OCI-LY1 (cell line): ENCODE results near the gene PAFAH1B1.
"Not testable (repeated sequence)": the region's sequence is repeated elsewhere in the genome, so short reads cannot be mapped to it uniquely, and the experiment has no call there.

Source experiments
- CTCF ChIP-seq: fragments of 200-600 bp; sonication (generic), shearing (Covaris generic); IDR thresholded peaks from 2 replicates; pipeline ENCODE4 v1.5.1; 2017; ENCODE audit warnings: mild to moderate bottlenecking, antibody characterized with exemption, low read length, moderate library complexity, mixed read lengths
- EZH2 ChIP-seq: fragments of 200-600 bp; sonication (generic), shearing (Covaris generic); IDR thresholded peaks from 2 replicates; pipeline ENCODE4 v1.8.0; 2017; ENCODE audit warnings: borderline replicate concordance, mixed run types, mild to moderate bottlenecking, antibody characterized with exemption, low read length, moderate library complexity, mixed read lengths

GRCh38 chr17:2652911-2653310 lies 59.5 kb downstream of the PAFAH1B1 start:
- not testable (repeated sequence) for TF ChIP-seq EZH2, CTCF
